Activated gamma-delta T cell treated with Interleukin-2 at 50 U/mL for 16 hours (primary cell): ENCODE measurements around the gene EXOC7.

Experiments used
- DNase-seq: peaks from one replicate; pipeline ENCODE4 v3.0.0-alpha.2; 2020

Gene EXOC7

GRCh38 chr17:76138234-76138895 lies 34.8 kb upstream of the EXOC7 start:
- no peak for DNase-seq

DNA sequence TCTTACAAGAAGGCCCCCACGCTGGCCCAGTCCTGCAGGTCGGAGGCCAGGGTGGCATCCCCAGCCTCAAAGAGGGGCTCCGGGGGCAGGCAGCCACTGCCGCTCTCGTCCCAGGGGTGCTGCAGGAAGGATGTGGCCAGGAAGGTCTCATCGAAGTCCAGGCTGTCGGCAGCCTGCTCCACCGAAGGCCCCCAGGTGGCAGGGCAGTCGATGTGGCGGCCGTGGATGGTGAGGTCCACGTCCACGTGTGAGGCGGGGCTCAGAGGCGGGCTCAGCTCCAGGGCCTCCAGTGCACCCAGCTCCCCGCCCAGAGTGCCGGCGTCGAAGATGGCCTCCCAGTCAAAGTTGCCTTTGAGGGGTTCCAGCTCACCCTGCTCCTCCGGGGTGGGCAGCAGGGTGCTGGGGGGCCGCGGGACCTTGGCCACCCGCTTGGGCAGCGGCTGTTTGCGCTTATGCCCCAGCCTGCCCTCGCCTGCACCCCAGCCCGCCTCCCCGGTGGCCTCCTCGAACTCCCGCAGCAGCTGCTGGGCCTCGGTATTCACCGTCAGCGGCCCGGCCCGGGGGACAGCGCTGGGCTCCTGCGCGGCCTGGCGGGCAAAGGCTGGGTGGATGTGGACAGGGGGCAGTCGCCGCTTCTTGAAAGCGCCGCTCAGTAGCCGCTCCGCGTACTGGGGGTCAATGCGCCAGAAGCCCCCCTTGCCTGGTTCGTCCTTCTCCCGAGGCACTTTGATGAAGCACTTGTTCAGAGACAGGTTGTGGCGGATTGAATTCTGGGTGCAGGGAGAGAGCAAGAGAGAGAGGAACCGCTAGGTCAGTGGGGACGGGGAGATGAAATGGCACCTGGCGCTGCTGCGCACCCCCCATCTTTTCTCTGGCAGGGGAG lies 34.0 kb upstream of the EXOC7 start:
- DNase-seq, result no peak

GRCh38 chr17:76137001-76137350 lies 33.4 kb upstream of the EXOC7 start:
- no peak for DNase-seq

DNA sequence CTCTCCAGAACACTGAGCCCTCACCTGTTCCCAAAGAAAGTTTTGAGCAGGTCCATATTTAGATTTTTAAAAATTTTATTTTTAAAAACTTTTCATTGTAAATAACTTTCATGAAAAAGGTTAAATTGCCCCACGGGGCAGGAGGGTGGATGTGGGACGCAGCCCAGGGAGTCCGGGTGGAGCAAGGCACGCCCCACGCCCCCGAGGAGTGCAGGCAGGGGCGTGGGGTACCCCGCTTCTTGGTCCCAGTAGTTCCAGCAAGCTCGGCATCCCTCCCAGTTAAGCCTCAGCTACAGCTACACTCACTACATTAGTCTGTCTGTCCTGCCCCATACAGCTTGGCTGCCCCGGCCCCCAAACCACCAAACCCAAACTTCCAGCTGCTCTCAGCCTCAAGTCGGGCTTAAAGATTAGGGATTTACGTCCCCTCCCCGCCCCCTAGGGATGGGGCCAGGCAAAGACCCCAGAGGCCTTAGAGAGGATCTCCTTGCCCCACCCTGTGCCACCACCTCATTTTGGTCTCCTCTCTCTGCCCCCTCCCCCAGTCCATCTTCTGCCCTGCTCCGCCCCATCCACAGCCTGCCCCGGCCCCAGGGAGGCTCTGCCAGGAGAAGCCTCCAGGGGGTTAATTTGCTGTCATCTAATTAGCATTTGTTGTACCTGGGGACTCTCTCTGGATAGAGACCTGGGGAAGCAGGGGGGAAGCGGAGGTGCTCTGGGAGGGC lies 32.9 kb upstream of the EXOC7 start:
- no peak for DNase-seq

GRCh38 chr17:76135810-76136188 lies 32.2 kb upstream of the EXOC7 start:
- DNase-seq, result no peak

DNA sequence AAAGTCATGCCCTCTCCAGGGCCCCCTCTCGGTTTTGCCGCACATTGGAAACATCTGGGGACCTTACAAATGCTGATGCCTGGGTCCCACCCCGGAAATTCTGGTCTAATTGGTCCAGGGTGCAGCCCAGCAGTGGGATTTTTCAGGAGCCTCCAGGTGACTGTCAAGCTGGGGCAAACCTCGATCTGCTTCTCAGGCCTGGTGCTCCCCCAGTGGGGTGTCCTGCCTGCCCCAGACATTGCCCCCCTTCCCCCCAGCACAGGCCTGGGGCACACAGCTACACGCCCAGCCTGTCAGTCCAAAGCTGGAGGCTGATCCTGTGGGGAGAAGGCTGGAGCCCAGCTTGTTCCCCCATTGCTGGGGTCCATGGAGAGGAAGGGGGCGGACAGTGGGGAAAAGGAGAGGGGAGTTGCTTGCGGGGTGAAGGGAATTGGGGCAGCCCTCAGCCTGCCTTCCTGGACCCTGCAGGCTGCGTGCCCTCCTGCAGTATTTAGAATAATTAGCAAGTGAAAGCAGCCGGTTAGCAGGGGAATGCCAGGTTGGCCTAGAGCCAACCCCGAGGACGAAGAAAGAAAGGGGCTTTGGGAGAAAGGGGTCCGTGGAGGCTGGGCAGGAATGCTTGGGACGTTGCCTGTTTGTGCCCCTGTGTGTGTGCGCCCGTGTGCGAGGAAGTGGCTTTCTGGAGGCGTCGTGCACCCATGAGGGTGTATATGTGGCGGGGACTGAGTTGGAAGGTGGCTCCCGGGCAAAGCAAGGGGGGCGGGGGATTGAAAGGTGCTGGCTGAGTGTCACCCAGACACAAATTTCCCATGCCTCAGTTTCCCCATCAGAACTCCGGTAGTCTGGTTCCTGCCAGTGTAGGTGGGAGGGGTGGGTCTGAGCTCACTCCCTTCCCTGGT lies 31.6 kb upstream of the EXOC7 start:
- no peak for DNase-seq

DNA sequence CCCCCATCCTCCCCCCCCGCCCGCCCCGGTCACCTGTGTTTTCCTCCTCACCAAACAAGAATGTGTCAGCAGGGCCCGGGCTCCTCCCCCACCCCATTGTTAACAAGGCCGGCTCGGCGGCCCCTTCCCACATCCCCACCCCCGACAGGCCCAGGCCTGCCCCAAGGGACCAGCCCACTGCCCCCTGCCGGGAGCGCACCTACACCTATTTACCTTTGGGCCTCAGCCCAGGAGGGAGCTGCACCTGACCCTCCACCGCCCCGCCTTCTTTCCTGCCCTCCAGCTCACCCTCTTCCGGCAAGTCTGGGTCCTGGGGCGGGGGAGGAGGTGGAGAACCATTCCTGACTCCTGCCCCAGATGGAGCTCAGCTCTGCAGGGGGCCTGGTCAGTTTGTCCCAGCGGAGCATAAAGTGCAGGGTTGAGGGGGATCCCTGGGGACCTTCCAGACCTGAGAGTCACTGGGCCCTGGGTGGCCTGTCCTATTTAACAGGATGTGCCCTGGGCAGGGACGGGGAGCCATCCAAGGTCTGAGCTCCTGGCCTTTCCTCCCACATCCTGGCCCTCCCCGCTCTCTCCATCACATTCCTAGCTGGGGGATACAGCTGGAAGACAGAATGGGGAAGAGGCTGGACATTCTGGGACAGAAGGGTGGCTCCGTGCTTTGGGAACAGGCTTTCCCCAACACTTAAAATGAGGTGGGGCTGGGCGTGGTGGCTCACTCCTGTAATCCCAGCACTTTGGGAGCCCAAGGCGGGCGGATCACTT lies 29.2 kb upstream of the EXOC7 start:
- no peak for DNase-seq

GRCh38 chr17:76131692-76132573 lies 28.3 kb upstream of the EXOC7 start:
- DNase-seq, result no peak

DNA sequence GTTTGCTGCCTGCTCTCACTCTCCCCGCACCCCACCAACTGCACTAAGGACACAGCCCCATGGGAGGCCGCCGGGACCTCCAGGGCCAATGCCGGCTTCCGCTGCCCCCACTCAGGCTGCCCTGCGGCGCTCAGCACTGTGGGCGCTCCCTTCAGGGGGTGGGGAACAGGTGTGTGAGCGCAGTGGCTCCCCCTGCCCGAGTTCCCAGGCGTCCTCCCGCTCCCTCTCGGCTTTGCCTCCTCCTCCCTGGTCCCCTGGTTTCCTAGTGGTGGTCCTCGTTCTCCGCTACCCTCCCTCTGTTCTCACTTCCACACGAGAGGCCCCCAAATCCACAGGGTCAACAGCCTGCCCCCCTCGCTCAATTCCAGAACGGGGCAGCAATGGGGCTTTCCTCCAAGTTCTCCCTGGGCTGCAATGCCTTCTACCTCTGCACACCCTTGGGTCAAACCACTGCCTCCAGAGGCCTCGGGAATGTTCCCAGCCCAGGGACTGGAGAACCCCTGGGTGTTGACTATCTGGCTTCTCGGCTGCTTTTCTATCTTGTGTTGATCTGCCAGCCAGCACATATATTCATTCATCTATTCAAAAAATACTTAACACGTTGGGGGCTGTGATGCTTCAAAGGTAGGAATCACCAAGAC lies 27.6 kb upstream of the EXOC7 start:
- DNase-seq, result no peak

- DNase-seq, result no peak
These were observed 26.9 kb upstream of the EXOC7 start for GRCh38 chr17:76130473-76130872.

DNA sequence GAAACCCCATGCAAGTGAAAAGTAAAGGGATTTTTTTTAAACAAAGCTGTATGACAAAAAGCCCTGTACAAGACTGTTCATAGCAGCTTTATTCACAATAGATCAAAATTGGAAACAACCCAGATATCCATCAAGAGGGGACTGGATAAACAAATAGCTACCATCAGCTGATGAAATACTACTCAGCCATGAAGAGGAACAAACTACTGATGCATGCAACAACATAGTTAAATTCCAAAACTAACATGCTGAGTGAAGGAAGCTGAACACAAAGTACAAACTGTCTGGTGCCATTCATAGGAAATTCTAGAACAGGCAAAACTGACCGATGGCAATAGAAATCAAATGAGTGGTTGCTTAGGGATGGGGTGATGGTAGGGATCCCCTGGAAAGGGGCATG lies 22.3 kb upstream of the EXOC7 start:
- DNase-seq, result no peak

GRCh38 chr17:76125391-76125675 lies 21.7 kb upstream of the EXOC7 start:
- DNase-seq, result no peak

DNA sequence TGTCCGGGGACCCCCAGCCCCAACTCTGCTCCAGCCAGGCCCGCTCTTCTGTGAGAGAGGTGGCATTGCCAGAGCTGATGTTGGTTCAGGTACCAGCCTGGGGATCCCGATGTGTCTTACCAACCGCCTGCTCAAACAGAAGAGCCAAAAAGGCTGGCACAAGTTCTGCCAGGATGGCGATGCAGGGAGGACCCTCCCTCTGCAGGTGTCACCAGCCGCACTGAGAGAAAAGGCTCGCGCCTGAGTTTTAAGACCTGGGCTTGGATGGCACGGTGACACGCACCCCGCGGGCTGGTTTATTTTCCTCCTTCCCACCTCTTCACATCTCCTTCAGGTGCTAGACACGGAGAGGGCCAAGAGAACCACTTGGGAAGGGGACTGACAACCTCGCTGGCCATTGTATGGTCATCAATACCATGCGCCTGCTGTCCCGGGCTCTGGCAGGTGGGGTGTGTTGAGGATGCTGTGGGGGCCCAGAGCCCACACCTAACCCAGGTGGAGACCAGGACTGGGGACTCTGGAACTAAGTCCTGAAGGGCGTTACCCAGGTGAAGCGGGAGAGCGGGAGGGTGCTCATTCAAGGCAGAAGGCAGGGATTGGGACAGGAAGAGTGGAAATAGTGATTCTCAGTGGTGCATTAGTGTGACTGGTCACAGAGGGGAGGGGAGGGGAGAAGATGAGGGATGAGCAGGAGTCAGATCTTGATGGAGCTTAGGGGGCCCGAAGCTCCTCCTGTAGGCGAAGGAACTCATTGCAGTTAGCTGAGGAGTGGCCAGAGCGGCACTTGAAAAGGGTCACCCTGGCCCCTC lies 21.2 kb upstream of the EXOC7 start:
- DNase-seq, result no peak

GRCh38 chr17:76123749-76124581 lies 20.4 kb upstream of the EXOC7 start:
- no peak for DNase-seq

GRCh38 chr17:76123191-76123499 lies 19.6 kb upstream of the EXOC7 start:
- no peak for DNase-seq

- no peak for DNase-seq
These were observed 19.0 kb upstream of the EXOC7 start for GRCh38 chr17:76122431-76123190.

- no peak for DNase-seq
These were observed 18.4 kb upstream of the EXOC7 start for GRCh38 chr17:76121932-76122430.

- no peak for DNase-seq
These were observed 17.0 kb upstream of the EXOC7 start for GRCh38 chr17:76120658-76121008.
